HG02571 (cell line): ENCODE data around the gene OVOL3.
"Not testable (repeated sequence)": the region's sequence is repeated elsewhere in the genome, so short reads cannot be mapped to it uniquely, and the experiment has no call there.

ENCODE experiments used
- ATAC-seq: cut with Tn5 transposase; IDR thresholded peaks from one replicate; pipeline ENCODE4 v1.9.1; 2021; ENCODE audit warnings: mild to moderate bottlenecking, moderate library complexity; ENCODE audit not compliant: unreplicated experiment

OVOL3 gene

DNA sequence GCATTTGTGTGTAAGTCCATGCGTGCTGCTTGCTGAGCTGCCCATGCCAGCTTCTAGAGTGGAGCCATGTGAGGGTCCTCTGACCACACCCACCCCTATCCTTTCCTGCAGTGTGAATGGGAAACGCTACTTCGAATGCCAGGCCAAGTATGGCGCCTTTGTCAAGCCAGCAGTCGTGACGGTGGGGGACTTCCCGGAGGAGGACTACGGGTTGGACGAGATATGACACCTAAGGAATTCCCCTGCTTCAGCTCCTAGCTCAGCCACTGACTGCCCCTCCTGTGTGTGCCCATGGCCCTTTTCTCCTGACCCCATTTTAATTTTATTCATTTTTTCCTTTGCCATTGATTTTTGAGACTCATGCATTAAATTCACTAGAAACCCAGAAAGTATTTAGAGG is 14.6 kb downstream of the OVOL3 start:
- ATAC-seq, result no peak

DNA sequence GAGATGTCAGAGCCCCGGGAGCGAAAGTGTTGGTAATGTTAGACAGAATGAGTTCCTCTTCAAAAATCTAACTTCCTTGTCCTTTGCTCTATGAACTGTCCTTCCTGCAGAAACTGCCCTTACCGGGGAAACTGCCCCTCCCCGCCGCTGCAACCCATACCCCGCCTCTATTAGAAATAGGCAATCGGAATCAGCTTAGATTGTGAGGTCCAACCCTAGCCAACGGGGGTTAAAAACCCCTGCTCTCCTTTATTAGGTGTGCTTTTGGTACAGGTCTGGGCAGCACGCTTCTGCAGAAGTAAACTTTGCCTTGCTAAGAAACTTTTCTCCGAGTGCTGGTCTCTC is 17.4 kb downstream of the OVOL3 start:
- ATAC-seq, result no peak

DNA sequence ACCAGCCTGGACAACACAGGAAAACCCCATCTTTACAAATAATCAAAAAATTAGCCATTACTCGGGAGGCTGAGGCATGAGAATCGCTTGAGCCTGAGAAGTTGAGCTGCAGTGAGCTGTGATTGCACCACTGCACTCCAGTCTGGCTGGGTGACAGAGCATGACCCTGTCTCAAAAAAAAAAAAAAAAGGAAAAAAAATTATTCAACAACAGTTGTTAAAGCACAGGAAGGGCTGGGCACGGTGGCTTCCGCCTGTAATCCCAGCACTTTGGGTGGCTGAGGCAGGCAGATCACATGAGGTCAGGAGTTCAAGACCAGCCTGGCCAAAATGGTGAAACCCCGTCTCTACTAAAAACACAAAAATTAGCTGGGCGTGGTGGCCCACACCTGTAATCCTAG is 20.3 kb downstream of the OVOL3 start:
- not testable (repeated sequence) for ATAC-seq

DNA sequence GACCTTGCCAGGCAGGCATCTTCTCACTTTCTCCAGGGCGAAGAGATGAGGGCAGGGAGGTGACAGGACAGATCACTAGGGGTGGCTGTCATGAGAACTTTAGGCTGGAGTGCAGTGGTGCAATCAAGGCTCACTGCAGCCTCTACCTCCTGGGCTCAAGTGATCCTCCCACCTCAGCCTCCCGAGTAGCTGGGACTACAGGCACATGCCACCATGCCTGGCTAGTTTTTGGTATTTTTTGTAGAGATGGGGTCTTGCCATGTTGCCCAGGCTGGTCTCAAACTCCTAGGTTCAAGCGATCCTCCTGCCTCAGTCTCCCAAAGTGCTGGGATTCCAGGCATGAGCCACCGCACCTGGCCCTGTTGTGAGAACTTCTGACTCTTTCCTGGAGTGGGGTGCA is 23.9 kb downstream of the OVOL3 start:
- not testable (repeated sequence) for ATAC-seq

DNA sequence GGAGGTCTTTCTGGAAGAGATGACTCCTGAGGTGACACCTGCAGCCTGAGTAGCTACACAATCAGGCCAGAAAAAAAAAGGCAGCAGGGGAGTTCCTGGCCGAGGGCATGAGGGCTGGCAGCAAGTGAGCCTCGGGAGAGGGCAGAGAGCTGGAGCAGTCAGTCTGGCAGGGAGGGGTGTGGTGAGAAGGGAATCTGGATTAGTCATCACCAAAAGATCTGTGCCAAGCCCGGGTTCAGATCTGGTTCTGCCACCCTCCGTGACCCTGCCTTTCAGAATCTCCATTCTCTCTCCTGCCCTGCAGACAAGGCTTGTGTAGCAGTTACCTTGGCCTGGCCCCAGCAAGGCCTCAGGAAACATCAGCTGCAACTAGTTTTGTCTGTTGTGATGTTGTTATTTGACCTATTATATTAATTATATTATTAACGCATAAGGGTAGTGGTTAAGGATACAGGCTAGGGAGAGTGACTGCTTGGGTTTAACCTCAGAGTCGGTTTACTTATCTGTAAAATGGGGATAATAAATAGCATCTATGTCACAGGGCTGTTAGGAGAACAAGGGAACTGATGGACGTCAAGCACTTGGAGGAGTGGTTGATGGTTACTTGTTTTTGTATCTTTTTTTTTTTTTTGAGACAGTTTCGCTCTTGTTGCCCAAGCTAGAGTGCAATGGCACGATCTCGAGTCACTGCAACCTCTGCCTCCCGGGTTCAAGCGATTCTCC is 26.2 kb downstream of the OVOL3 start:
- no peak for ATAC-seq

DNA sequence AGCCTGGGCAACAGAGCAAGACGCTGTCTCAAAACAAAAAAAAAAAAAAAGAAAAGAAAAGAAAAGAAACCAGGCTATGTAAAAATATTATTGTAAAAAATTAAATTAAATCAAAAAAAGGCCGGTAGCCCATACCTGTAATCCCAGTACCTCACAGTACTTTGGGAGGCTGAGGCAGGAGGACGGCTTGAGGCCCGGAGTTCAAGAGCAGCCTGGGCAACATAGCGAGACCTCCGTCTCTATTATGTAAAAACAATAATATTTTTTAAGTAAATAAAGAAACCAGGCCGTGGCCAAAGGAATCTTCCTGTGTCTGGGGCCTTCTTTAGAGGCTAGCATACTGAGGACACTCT is 28.2 kb downstream of the OVOL3 start:
- ATAC-seq, result no peak

DNA sequence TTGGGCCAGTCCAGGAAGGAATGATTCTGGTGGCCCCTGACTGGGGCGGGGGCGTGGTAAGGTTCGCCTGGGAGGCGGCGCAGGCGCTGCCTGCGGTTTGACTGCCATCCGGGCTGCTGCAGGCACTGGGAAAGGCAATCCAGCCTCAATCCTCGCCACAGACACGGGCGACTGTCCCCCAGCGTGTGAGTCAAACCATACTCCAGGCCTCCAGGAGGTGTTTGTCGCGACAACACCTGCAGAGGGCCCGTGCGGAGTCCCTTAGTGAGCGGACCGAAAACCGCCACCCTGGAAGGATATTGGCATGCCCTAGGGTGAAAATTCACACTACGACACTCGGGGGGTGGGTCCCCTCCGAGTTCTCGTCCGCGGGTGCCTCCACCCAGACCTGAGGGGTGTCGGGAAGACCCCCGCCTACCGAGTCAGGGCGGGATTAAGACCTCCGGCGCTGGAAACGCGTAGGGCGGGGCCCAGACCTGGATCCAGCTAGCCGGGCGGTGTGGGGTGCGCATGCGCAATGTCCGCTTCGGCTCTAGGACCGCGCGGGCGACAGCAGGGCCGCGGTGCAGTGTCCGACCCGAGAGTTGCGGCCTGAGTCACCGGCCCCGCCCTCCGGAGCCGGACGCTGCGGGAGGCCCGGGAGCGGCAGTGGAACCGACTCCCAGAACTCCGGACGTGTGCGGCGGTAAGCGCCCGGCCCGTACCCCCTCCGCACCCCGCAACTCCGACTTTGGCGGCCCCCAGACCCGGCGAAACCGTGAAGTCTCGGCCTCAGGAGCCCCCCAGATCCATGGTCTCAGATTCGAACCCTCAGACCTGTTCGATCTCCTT is 28.7 kb downstream of the OVOL3 start, which contains the start of gene CAPNS1:
TSS of gene CAPNS1 (plus strand) at position 594 of the 831 bp plus-strand sequence. CDS start 946 bp downstream, outside the sequence.
- peak; percentile 74 for ATAC-seq

DNA sequence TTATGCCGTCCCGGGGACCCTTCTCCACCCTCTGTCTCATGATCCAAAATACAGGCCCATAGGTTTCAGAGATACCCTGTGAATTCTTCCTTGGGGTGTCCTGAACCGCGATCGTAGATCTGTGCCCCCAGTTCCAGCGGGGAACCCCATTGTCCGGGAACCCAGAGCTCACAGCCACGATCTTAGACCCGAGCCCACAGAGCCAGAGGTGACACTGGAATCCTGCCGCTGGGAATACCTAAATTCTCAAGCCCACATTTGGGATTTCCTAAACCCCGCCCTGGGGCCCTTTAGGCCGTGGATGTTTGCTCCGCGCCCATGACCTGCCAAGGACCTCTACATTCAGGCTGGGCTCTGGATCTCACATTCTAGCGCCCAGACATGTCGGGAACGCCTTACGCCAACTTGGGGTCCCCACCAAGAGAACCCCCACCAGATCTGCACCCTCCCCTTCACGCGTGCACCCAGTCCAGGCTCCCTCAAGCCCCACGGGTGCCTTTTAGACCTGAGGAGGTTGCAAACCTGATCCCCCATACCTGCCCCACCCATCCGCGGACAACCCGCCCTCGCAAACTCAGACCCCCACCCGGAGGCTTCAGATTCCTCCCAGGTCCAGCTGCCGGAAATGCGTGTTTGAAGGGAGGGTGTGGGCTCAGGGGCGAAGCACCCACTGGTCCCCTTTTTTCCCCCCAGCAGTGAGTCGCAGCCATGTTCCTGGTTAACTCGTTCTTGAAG is 29.5 kb downstream of the OVOL3 start:
- ATAC-seq, result no peak

DNA sequence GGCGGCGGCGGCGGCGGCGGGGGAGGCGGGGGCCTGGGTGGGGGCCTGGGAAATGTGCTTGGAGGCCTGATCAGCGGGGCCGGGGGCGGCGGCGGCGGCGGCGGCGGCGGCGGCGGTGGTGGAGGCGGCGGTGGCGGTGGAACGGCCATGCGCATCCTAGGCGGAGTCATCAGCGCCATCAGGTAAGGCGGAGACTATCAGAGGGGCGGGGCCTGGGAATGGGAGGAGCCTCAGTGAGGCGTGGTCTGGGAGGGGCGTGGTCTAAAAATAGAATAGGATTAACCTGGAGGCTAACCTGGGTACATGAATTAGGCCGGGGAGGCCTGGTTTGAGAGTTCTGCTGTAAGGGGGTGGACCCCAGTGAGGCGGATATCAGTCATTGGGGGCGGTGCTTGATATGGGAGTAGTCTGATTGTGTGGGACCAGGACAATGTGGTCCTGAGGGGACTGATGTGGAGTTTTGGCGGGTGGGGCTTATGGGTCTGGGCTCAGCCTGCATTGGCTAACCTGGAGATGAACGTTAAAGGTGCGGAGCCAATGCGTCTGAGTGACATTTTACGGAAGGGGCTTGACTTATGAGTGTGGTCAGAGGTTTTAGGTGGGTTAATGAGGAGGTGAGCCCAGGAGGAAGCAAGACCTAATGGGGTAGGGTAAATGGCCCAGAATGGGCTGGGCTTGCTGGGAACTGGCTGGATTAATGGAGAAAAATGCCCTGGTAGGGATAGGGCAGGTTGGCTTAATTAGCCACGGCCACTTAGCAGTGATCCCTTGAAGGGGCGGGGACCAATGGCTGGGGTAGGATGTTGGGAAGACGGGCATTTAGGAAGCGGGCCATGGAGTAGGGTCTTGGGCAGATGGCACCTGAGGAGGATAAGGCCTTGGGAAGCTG is 30.3 kb downstream of the OVOL3 start:
- ATAC-seq, result peak; percentile 48

DNA sequence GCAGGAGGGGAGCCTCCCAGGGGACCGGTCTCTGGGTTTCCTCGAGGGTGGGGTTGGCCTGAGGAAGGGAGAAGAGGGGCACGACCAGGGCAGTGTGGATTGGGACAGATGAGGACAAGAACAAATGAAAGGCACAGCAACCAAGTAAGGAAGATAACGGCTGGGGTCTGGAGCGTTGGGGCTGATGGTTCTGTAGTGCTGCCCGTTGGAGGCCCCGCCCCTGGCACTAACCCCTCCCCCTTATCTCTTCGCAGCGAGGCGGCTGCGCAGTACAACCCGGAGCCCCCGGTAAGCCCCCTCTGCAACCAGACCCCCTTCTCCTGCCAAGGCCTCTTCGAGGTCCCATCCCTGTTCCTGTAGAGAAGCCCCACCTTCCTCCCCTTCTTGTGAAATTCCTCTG is 31.1 kb downstream of the OVOL3 start:
- ATAC-seq, result no peak

DNA sequence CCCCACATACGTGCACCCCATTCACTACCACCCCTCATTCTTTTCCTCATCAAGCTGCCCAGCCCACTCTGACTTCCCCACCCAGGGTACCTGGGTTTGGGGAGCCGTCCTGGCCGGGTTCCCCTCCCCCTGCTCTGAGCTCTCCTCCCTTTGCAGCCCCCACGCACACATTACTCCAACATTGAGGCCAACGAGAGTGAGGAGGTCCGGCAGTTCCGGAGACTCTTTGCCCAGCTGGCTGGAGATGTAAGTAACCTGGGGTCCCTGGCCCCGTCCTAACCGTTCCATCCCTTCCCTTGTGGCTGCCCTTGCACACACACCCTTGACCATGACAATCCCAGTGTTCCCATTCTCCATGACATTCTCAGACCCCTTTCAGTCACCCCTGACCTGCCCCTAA is 31.6 kb downstream of the OVOL3 start:
- no peak for ATAC-seq

DNA sequence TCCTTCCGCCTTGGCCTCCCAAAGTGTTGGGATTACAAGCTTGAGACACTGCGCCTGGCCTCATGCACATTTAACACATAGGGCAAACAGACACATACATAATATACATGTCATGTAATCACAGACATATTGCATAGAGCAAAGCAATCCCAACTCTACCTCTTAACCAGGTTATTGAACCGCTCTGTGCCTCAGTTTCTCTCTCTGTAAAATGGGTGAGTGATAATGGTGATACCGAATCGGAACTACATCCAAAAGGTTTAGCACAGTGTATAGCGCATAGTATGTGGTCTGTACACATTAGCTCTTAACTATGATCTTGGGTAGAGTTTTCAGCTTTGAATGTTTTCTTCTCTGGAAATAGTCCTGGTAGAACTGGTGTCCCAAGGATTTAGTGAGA is 33.7 kb downstream of the OVOL3 start:
- no peak for ATAC-seq

DNA sequence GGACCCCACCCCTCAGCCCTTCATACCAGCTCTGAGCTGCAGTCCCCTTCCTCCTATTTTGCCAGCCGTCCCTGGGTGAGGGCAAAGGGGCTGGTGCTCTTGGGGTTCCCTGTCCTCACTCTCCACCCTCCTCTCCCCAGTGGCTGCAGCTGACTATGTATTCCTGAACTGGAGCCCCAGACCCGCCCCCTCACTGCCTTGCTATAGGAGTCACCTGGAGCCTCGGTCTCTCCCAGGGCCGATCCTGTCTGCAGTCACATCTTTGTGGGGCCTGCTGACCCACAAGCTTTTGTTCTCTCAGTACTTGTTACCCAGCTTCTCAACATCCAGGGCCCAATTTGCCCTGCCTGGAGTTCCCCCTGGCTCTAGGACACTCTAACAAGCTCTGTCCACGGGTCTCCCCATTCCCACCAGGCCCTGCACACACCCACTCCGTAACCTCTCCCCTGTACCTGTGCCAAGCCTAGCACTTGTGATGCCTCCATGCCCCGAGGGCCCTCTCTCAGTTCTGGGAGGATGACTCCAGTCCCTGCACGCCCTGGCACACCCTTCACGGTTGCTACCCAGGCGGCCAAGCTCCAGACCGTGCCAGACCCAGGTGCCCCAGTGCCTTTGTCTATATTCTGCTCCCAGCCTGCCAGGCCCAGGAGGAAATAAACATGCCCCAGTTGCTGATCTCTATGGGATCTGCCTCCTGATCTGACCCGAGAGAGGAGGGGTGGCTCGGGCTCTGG is 38.9 kb downstream of the OVOL3 start:
- ATAC-seq, result no peak

DNA sequence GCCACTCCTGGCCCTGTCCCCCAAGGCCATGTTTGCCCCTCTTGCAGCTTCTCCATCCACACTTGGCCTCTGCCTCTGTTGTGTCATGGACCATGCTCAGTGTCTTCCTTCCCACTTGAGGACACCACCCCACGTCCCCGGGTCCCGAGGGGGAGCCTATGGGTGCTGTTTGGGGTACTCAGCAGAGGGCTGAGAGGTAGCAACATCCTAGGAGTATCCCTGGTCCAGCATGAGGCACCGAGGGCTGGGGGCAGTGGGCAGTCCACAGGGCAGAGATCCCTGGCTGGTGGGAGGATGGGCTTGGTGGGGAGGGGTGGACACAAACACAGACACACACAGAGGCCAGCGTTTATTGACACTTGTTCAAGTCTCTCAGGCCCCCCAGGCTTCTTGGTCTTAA is 39.6 kb downstream of the OVOL3 start:
- ATAC-seq, result no peak

DNA sequence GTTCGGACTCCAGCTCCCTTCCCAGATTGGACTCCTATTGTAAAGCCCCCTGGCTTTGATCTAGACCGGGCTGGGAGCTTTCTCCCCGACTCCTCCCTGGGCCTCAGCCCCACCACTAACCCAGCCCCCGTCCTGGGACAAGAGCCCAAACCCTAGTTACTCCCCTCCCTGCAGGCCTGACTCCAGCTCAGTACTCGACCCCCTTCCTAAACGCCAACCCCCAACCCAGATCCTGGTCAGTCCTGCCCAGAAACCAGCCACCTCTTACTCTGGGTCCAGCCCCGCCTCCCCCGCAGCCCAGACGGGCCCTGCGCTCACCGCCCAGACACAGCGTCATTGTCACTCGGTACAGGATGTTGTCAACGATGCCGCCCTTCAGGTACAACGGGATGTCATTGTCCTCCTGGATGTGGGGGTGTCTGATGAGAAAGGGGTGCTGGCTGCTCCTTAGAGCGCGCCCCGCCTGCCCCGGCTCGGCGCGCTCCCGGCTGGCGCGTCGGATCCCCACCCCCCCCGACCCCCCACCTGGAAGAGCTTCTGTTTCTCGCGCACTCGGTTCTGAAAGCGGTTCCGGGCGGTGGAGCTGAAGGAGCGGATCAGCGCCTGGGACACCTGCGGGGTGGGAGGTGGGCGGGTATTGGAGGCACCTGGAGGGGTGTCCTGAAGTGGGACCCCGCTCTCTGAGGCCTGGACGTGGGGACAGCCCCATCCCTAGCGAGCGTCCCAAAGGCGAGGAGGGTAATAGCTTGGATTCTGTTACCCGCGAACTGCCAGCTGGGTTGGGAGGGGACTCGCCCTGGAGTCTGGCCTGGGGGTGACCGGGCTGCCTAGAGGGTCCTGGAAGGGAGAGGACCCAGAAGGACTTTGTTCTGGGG is 40.4 kb downstream of the OVOL3 start:
- ATAC-seq, result no peak

DNA sequence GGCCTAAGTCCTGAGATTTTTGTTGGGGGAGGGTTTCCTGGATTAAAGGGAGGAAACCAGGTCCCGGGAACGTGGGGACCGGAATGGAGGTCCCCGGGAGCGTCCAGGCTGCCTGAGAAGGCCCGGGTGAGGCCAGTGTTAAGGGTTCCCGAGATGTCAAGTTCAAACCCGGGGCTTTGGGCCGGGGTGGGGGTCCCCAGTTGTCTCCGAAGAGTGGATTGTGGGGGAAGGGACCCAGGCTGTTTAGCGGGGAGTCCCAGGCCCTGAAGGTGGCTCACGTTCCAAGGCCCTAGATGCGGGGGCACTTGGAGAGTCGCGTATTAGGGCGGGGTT is 41.0 kb downstream of the OVOL3 start:
- ATAC-seq, result no peak

DNA sequence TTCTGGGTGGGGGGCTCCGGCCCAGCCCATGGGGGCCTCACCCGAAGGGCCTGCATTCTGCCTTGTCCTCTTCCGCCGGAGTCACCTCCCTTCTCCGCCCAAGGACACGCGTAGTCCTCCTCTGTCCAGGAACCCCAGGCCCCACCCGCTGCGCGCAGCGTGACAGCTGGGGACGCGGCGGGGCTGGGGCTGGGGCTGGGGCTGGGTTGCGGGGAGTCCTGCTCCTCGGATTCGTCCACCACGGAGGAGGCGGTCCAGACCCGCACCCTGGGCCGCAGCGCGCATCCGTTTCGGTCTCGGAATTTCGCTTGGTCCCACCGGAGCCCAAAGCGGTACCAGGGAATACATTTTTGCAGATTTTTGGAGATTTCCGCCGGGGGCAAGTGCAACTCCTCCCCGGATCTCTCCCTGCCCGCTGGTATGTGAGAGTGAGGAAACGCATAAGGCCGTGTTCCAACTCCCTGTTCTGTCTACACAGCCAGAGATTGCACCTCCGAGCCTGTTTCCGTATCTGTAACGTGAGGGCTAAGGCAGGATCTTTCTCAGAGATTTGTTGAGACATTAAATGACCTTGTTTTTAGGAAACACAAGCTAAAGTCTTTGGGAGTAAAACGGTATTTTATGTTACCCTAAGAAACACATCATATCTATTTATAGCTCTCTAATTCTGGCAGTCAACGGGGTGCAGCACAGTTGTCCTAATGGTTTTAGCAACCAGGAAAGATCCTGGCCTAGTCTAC is 41.6 kb downstream of the OVOL3 start, which contains the start of gene COX7A1:
TSS of gene COX7A1 (minus strand) at position 96 of the 740 bp plus-strand sequence. CDS start at position 56, 40 bp downstream.
- no peak for ATAC-seq

DNA sequence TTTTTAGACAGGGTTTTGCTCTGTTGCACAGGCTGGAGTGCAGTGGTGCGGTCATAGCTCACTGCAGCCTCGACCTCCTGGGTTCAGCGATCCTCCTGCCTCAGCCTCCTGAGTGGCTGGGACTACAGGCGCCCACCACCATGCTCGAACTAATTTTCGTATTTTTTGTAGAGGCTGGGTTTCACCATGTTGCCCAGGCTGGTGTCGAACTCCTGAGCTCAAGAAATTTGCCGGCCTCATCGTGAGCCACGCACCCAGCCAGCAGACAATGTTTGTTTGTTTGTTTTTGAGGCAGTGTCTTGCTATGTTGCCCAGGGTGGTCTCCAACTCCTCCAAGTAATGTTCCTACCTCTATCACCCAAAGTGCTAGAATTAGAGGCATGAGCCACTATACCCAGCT is 42.2 kb downstream of the OVOL3 start:
- no peak for ATAC-seq
